GM19463 (cell line): Measurements from ENCODE around the gene CD101.

Experiments
- ATAC-seq: cut with Tn5 transposase; IDR thresholded peaks from one replicate; pipeline ENCODE4 v1.9.1; 2021; ENCODE audit warnings: mild to moderate bottlenecking, moderate library complexity; ENCODE audit not compliant: unreplicated experiment

The CD101 gene

DNA sequence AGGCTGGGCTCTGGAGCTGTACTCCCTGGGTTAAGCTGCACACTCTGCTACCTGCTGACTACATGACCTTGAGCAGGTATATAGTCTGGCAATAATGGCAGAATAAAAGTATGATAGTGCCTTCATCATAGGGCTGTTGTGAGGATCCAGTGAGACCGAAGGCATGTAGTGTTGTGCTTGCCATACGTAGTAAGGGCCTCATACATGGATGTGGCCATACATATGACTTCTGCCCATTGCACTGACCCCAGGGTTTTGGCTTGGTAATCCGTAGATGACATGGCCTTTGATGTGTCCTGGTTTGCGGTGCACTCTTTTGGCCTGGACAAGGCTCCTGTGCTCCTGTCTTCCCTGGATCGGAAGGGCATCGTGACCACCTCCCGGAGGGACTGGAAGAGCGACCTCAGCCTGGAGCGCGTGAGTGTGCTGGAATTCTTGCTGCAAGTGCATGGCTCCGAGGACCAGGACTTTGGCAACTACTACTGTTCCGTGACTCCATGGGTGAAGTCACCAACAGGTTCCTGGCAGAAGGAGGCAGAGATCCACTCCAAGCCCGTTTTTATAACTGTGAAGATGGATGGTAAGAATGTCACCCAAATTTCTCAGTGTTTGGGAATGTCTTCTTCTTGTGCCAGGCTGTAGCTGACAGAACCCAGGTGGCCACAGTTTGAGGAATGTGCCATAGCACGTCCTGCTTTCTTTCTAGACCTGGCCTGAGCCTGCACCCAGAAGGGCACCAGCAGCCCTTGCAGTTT lies 17.0 kb upstream of the CD101 start:
- ATAC-seq: no peak

- ATAC-seq: no peak
Observed at GRCh38 chr1:116986421-116987255, 14.9 kb upstream of the CD101 start.

DNA sequence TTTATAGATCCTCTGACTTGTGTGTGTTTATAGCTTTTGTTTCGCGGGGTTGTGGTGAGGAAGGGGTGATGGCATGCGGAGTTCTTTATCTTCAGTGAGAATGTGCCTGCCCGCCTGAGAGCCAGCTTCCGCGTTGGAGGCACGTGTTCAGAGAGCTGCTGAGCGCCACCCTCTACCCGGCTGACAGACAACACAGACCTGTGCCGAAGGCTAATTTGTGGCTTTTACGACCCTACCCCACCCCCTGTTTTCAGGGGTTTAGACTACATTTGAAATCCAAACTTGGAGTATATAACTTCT lies 14.4 kb upstream of the CD101 start:
- no peak for ATAC-seq

- ATAC-seq: no peak
Observed at GRCh38 chr1:116988248-116988647, 13.3 kb upstream of the CD101 start.

GRCh38 chr1:116988908-116989307 lies 12.7 kb upstream of the CD101 start:
- no peak for ATAC-seq

DNA sequence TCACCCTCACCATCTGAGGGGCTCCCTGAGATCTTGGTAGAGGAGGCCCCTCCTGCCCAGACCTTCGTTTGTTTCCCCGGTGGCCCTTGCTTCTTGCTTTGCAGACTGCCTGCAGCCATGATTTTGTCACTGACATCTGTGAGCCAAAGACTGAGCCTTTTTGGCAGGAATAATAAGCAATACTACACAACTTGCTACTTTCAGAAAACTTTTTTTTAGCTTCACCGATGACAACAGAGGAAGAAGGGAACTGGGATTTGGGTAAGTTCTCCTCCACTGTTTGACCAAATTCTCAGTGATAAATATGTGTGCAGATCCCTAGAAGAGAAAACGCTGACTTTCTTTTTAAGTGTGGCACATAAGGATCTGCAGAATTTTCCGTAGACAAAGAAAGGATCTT lies 11.7 kb upstream of the CD101 start:
- no peak for ATAC-seq

DNA sequence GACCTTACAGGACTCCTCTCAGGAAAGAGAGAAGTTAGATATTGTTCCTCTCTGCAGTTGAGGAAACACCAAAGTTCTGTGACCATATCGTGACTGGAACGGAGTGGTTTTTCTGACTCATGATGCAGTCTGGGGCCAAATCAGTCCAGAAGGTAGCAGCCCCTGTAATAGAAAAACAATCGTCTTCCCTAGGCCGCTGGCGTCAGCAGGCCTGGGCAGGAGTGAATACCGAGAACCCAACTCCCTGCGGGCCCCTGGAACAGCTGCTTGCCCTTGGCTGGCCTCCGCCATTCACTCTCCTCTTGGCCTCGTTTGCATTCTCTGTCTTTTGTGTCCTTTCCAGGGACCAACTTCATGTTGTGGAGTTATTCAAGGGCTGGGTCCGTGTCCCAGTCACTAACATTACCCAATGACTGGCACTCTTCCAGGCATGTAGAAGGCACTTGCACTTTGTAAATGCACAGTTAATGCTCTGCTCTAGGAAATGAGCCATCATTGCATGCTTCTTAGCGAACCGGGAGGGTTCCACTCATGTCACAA lies 10.9 kb upstream of the CD101 start:
- ATAC-seq: no peak

DNA sequence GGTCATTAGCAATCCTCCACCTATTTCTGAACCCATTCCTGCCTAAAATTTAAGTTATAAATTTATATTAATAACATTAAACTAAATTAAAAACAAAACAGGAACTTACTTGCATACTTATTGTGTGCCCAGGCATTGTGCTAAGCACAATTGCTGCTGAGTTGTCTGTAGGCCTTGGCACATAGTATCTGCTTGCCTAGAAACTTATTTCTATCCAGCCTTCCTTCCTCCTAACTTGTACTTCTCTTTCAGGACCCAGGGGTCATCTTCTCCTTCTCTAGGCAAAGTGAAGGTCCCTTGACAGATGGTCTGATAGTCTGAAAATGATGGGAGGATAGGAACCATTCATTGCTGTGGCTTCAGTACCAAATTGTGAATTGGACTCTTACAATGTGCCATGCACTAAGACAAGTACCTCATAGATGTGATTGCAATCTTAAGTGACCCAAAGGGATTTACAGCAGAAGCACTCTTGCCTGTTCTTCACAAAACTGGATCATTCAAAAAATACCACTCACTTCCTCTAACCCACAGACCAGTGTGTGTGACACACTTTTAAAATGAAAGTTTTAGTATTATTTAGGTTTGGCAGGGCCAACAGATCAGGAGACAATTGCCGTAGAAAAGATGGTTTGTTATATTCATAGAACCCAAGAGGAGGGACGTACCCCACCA lies 10.3 kb upstream of the CD101 start:
- ATAC-seq: no peak

DNA sequence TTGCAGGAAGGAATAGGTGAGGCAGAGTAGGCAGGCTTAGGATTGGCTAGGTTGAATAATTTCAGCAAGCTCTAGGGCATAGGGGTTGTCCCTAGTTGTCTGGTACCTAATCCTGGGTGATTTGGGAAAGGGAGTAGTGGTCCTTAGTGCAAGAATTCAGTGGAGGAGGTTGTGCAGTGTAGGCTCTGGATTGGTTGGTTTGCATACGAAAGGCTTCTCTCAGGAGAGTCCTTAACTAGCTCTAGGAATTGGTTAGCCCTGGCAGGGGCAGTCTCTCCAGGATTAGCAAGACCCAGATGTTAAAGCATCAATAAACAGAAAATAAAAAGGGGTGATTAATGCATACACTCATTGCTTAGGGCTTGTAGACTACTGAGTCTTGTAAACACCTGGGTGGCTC lies 9.6 kb upstream of the CD101 start:
- ATAC-seq: no peak

DNA sequence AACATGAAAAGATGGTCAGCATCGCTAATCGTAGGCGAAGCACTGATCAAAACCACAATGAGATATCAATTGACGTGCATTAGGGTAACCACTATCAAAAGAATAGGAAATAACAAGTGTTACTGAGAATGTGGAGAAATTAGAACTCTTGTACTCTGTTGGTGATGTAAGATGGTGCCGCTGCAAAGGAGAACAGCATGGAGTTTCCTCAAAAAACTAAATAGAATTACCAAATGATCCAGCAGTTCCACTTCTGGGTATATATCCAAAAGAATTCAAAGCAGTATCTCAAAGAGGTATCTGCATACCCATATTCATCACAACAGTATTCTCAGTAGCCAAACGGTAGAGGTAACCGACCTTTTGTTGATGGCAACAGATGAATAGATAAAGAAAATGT lies 8.3 kb upstream of the CD101 start:
- ATAC-seq: no peak

GRCh38 chr1:116994411-116994810 lies 7.1 kb upstream of the CD101 start:
- no peak for ATAC-seq

DNA sequence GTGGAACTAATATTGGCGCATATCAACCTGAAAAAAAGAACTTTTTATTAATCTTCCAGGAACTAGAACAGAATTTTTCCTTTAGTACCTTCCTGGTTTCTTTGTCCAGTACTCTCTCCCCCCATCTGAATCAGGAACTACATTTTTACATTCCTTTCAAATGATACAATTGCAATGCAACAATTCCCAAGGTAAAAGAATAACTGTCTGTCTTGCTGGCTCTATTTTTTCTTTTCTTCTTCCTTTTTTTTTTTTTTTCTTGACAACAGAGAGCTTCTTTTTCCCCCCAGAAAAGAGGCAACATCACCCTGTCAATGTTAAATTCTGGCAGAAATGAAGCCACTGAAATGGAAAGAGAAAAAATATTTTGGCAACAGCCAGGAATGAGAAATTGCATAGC lies 4.5 kb upstream of the CD101 start:
- ATAC-seq: no peak

- ATAC-seq: no peak
Observed at GRCh38 chr1:116997636-116998035, 3.9 kb upstream of the CD101 start.

DNA sequence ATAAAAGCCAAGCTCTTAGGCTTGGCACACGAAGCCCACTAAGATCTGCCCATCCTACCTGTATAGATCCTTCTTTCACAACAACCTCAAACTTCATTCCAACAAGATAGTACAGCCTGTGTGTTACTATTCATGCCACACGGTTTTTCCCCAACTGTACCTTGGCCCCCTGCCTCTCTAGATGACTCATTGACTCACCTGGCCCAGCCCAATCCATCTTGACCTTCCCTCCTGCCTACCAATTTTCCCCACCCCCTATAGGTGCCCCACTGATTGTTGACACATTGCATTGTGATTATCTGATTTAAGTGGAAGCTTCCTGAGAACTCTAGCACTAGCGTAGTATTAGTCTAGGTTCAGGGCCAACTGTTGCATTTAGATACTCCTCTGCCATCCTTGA lies 2.0 kb upstream of the CD101 start:
- ATAC-seq: no peak

DNA sequence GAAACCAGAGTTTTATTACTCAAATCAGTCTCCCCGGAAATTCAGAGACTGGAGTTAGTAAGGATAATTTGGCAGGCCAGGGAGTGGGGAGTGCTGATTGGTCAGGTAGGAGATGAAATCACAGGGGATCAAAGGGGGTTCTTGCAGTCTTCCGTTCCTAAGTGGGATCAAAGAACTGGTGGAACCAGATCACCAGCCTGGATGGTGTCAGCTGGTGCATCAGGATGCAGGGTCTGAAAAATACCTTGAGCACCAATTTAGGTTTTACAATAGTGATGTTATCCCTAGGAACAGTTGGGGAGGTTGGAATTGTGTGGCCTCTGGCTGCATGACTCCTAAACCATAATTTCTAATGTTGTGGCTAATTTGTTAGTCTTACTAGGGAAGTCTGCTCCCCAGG lies 1.4 kb upstream of the CD101 start:
- no peak for ATAC-seq

DNA sequence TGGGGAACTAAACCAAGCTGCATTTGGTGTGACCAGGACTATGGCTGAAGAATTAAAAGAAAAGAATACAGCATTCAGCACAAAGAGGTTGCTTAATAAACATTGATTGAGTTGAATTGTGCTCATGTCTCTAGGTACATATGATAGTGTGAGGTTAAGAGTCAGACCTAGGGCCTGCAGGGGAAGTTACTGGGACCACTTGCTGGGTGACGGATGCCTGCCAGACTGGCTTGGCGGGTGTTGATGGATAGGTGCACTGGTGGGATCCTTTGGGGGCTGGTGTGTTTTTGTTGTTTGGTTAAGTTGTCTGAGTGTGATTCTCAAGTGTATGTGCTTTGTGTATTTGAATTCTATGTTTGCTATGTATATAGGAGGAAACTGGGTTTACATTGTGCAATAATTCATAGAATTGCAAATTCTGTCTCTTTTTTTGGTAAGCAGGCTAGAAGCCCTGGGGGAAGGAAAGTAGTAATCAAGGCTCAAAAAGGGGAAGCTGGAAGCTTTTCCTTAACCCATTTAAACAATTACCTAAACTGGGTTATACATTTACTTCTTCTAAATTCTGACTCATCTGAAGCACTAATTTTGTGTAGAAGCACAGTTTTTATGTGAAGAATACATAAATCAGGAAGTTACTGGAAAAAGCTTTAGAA lies 1.8 kb downstream of the CD101 start:
- ATAC-seq: no peak

GRCh38 chr1:117007719-117008013 lies 6.1 kb downstream of the CD101 start:
- ATAC-seq: no peak

DNA sequence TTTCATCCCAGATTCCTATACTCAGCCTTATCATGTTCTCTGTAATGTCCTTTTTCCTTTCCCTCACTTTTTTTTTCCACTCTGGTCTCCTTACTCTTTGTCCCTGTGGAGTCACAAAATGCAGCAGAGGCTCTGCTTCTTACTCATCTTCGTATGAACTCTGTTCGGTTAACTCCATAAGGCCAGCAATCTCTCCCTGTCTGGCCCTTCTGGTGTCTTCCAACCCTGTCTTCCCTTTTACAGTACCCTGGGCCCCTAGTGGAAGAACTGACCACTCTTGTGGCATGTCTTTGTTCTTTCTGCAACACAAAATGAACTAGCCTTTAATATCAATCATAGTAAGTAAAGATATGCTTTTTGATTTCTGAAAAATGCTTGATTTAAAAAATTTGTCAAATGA lies 7.1 kb downstream of the CD101 start:
- no peak for ATAC-seq

GRCh38 chr1:117009132-117009531 lies 7.6 kb downstream of the CD101 start:
- no peak for ATAC-seq

DNA sequence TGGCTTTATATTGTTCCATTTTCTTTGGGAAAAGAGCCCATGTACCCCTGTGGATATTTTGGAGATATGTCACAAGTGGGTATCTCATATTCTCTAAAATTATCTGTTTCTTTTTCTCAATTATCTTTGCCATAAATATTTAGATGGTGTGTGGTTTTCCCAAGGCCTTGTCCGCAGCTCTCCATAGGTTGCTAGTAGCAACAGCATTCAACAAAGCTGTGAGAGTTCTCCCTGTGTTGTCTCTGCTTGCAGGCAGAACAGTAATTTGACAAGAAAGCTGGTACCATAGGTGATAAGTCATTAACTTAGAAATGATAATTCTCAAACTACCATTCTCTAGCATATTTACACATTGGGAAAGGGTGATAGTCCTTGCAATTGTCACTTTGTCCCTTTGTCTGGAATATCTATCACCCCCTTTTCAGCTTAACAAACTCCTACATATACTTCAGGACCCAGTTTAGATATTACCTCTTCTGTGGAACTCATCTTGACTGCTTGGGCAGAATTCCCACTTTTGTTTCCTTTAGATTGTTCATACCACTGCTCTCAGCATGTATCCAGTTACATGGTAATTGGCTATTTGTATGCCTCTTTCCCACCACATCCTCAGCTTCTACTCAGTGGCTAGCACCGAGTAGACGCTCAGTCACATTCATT lies 8.9 kb downstream of the CD101 start:
- ATAC-seq: no peak

DNA sequence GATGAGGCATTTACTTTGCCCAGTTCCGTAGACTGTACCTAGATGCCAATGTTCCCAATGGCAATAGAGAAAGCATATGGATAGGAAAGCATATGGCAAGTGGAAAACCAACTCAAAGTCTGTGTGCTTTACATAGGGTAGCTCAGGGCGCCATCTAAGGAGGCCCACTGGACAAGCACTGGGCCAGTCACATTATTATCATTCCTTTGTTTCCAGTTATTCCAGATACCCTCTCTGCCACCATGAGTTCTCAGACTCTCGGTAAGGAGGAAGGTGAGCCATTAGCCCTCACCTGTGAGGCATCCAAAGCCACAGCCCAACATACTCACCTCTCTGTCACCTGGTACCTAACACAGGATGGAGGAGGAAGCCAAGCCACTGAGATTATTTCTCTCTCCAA lies 9.8 kb downstream of the CD101 start:
- ATAC-seq: no peak
